OCI-LY3 (cell line): ENCODE data around the gene DGLUCY.
"Not testable (repeated sequence)": the region's sequence is repeated elsewhere in the genome, so short reads cannot be mapped to it uniquely, and the experiment has no call there.

Experiments used
- H2AFZ ChIP-seq: fragments of 200-600, 300-600 bp; shearing (Covaris generic); 2 replicates; pipeline ENCODE4 v1.6.0; 2014; ENCODE audit warnings: antibody characterized with exemption, low read depth, low read length
- H3K27ac ChIP-seq: fragments of 200-600, 300-600 bp; sonication (generic); 2 replicates; pipeline ENCODE4 v1.5.1; 2014; ENCODE audit warnings: mild to moderate bottlenecking, low read length, moderate library complexity, mixed read lengths
- H3K27me3 ChIP-seq: fragments of 200-600, 300-600 bp; sonication (generic); 2 replicates; pipeline ENCODE4 v1.6.1; 2014; ENCODE audit warnings: low read depth, low read length, mixed read lengths
- H3K36me3 ChIP-seq: fragments of 200-600, 300-600 bp; sonication (generic); replicated peaks from 2 replicates; pipeline ENCODE3; 2014; ENCODE audit warnings: low read depth, low read length, mixed read lengths
- H3K4me1 ChIP-seq: fragments of 300-600, 200-600 bp; sonication (generic); 2 replicates; pipeline ENCODE4 v1.6.1; 2014; ENCODE audit warnings: low read length, mixed read lengths
- H3K4me2 ChIP-seq: fragments of 200-600, 300-600 bp; sonication (generic); 2 replicates; pipeline ENCODE4 v1.6.1; 2014; ENCODE audit warnings: low read length, mixed read lengths
- H3K4me3 ChIP-seq: fragments of 300-600, 200-600 bp; sonication (generic); 2 replicates; pipeline ENCODE4 v1.5.1; 2014; ENCODE audit warnings: antibody characterized with exemption, mild to moderate bottlenecking, low read length, moderate library complexity
- H3K79me2 ChIP-seq: fragments of 300-600, 200-600 bp; shearing (Covaris generic); 2 replicates; pipeline ENCODE4 v1.6.1; 2014; ENCODE audit warnings: mild to moderate bottlenecking, low read length, mixed read lengths
- H3K9ac ChIP-seq: fragments of 300-600, 200-600 bp; shearing (Covaris generic); 2 replicates; pipeline ENCODE4 v1.6.0; 2014; ENCODE audit warnings: mild to moderate bottlenecking, low read length, moderate library complexity
- H3K9me3 ChIP-seq: fragments of 200-600, 300-600 bp; shearing (Covaris generic); 2 replicates; pipeline ENCODE4 v1.6.1; 2014; ENCODE audit warnings: low read length, mixed read lengths; ENCODE audit not compliant: insufficient read depth
- H4K20me1 ChIP-seq: fragments of 200-600, 300-600 bp; sonication (generic); 2 replicates; pipeline ENCODE4 v1.6.1; 2016; ENCODE audit warnings: low read length, mixed read lengths; ENCODE audit not compliant: insufficient read depth
- CTCF ChIP-seq: fragments of 200-600, 300-600 bp; sonication (generic); IDR thresholded peaks from 2 replicates; pipeline ENCODE4 v1.5.1; 2014; ENCODE audit warnings: antibody characterized with exemption, low read length, low read depth
- EZH2phosphoT487 ChIP-seq: fragments of 200-600 bp; shearing (Covaris generic); IDR thresholded peaks from 2 replicates; pipeline ENCODE4 v1.6.1; 2018; ENCODE audit warnings: antibody characterized with exemption, mixed run types, low read depth

Gene DGLUCY

GRCh38 chr14:91177073-91178034 lies 63.5 kb downstream of the DGLUCY start:
- no peak overlapping the region for H3K27ac ChIP-seq
- H4K20me1 ChIP-seq, result no peaks in the 10 kb centered on the region
- no peak overlapping the region for H3K4me2 ChIP-seq
- peaks cover 16% of the 10 kb centered on the region for H3K36me3 ChIP-seq
- TF ChIP-seq EZH2phosphoT487 (no peak), CTCF (peak; percentile 88)
- no peak overlapping the region for H2AFZ ChIP-seq
- no peak overlapping the region for H3K4me3 ChIP-seq
- H3K9ac ChIP-seq, result no peak overlapping the region
- H3K4me1 ChIP-seq, result no peaks in the 10 kb centered on the region
- no peaks in the 10 kb centered on the region for H3K9me3 ChIP-seq
- H3K79me2 ChIP-seq, result no peaks in the 10 kb centered on the region
- no peaks in the 10 kb centered on the region for H3K27me3 ChIP-seq

GRCh38 chr14:91180611-91181010 lies 66.7 kb downstream of the DGLUCY start:
- Histone ChIP-seq H3K79me2 (no peaks in the 10 kb centered on the region), H3K9ac (no peak overlapping the region), H3K27me3 (no peaks in the 10 kb centered on the region), H3K4me1 (no peaks in the 10 kb centered on the region), H3K27ac (no peak overlapping the region), H3K4me3 (no peak overlapping the region), H3K9me3 (no peaks in the 10 kb centered on the region), H2AFZ (no peak overlapping the region), H4K20me1 (no peaks in the 10 kb centered on the region), H3K36me3 (peaks cover 16% of the 10 kb centered on the region), H3K4me2 (no peak overlapping the region)
- no peak for TF ChIP-seq CTCF

- H3K79me2 ChIP-seq, H3K9ac ChIP-seq, H4K20me1 ChIP-seq, H3K4me1 ChIP-seq, H3K4me3 ChIP-seq, H3K9me3 ChIP-seq, H3K4me2 ChIP-seq, H3K27me3 ChIP-seq, H3K27ac ChIP-seq, H2AFZ ChIP-seq: not testable (repeated sequence)
- peaks cover 16% of the 10 kb centered on the region for H3K36me3 ChIP-seq
Measured at GRCh38 chr14:91182753-91183152, 68.9 kb downstream of the DGLUCY start.

GRCh38 chr14:91184559-91184958 lies 70.7 kb downstream of the DGLUCY start:
- Histone ChIP-seq H3K79me2 (no peaks in the 10 kb centered on the region), H3K27ac (no peak overlapping the region), H3K9me3 (no peaks in the 10 kb centered on the region), H3K9ac (no peak overlapping the region), H3K4me3 (no peak overlapping the region), H2AFZ (no peak overlapping the region), H3K27me3 (no peaks in the 10 kb centered on the region), H3K4me2 (no peak overlapping the region), H3K36me3 (peaks cover 26% of the 10 kb centered on the region), H4K20me1 (no peaks in the 10 kb centered on the region), H3K4me1 (no peaks in the 10 kb centered on the region)
- no peak for TF ChIP-seq EZH2phosphoT487
- no peak for TF ChIP-seq CTCF
